Inflammatory macrophage treated with lipopolysaccharide for 4 hours (primary cell): ENCODE measurements around the gene DYNLT1.
"Not testable (repeated sequence)": the region's sequence is repeated elsewhere in the genome, so short reads cannot be mapped to it uniquely, and the experiment has no call there.

Experiments used
- DNase-seq: peaks from one replicate; pipeline ENCODE4 v3.0.0-alpha.2; 2020

DYNLT1 gene

GRCh38 chr6:158638324-158638854, 6.2 kb downstream of the DYNLT1 start:
- no peak for DNase-seq

- no peak for DNase-seq
These were observed 7.8 kb downstream of the DYNLT1 start for GRCh38 chr6:158636778-158637177.

- DNase-seq = no peak
These were observed 9.0 kb downstream of the DYNLT1 start for GRCh38 chr6:158635427-158636073.

GRCh38 chr6:158634695-158635426, 9.7 kb downstream of the DYNLT1 start:
- no peak for DNase-seq

- DNase-seq = no peak
These were observed 11.4 kb downstream of the DYNLT1 start for GRCh38 chr6:158633127-158633526.

- not testable (repeated sequence) for DNase-seq
These were observed 11.9 kb downstream of the DYNLT1 start for GRCh38 chr6:158632538-158633119.

GRCh38 chr6:158631678-158632537, 12.6 kb downstream of the DYNLT1 start:
- DNase-seq = peak; percentile 47

GRCh38 chr6:158630938-158631616, 13.5 kb downstream of the DYNLT1 start:
- DNase-seq = no peak

- DNase-seq = no peak
These were observed 14.9 kb downstream of the DYNLT1 start for GRCh38 chr6:158629367-158630221.

- no peak for DNase-seq
These were observed 16.0 kb downstream of the DYNLT1 start for GRCh38 chr6:158628542-158628941.

- DNase-seq = no peak
These were observed 16.7 kb downstream of the DYNLT1 start for GRCh38 chr6:158627940-158628211.

GRCh38 chr6:158627168-158627939, 17.2 kb downstream of the DYNLT1 start:
- DNase-seq = no peak

GRCh38 chr6:158626360-158627167, 18.0 kb downstream of the DYNLT1 start:
- DNase-seq = no peak

- DNase-seq = no peak
These were observed 18.6 kb downstream of the DYNLT1 start for GRCh38 chr6:158625881-158626305.

- DNase-seq = no peak
These were observed 19.6 kb downstream of the DYNLT1 start for GRCh38 chr6:158624684-158625682.

GRCh38 chr6:158622545-158623190, 21.9 kb downstream of the DYNLT1 start:
- no peak for DNase-seq

GRCh38 chr6:158621694-158622544, 22.6 kb downstream of the DYNLT1 start:
- DNase-seq = no peak
